T-helper 2 cell (primary cell): ENCODE measurements around the gene ZNF500.
"Not testable (repeated sequence)": the region's sequence is repeated elsewhere in the genome, so short reads cannot be mapped to it uniquely, and the experiment has no call there.

Experiments used
- DNase-seq, 5 experiments: peaks; one replicate each; pipeline versions ENCODE4 v3.0.0 to v3.0.0-alpha.2; 2012 to 2022

The ZNF500 gene

DNA sequence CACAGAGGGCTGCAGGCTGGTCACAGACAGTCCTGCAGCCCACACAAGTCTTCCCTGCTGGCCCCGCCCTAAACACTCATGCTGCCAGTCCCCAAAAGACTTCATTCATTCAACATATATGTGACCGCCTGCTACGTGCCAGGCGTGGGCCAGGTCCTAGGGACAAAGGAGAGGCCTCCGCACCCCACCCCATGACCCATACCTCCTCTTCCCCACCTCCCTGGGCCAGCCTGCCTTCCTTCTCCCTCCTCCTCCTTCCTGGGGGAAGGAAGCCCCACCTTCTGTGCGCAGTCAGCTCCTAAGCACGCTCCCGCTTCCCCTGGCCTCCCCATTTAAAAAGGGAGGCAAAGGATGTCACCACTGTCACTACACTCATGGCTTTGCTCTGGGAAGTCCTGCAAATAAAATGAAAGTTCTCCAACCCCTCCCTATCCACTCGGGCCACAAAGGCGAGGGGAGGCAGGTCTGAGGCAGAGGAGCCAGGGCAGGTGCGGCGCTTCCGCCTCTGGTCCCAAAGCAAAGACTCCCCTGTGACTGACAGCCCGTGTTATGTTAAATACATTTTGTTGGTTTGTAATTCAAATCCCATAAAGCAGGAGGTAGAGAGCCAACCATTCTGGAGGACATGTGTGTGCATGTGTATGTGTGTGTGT, 23.6 kb downstream of the ZNF500 start:
- no peak for DNase-seq

DNA sequence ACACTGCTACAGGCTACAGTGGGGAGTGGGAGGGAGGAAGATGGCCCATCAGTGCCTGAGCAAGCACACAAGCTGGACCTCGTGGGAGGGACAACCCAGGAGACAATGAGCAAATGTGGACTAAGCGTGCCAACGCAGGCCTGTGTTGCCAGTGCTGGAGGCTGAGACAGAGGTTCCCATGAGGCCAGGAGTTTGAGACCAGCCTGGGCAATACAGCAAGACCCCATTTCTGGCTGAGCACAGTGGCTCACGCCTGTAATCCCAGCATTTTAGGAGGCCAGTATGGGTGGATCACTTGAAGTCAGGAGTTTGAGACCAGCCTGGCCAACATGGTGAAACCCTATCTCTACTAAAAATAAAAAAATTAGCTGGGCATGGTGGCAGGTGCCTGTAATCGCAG, 28.6 kb downstream of the ZNF500 start:
- not testable (repeated sequence) for DNase-seq

DNA sequence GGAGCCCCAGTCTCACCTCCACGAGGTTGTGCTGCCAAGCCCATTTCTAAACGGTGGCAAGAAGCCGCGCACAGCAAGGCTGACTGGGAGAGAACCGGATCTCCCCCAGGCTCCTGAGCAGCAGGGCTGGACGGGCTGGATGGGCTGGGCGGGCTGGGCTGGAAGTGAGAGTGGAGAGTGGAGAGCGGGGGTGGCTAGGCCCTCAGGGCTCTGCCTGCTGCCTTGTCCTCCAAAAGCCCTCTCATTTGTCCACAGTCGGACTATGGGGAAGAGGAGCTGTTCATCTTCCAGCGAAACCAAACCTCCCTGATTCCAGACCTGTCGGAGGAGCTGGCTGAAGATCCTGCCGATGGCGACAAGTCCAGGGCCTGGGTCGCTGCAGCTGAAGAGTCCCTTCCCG, 29.4 kb downstream of the ZNF500 start:
- no peak for DNase-seq

DNA sequence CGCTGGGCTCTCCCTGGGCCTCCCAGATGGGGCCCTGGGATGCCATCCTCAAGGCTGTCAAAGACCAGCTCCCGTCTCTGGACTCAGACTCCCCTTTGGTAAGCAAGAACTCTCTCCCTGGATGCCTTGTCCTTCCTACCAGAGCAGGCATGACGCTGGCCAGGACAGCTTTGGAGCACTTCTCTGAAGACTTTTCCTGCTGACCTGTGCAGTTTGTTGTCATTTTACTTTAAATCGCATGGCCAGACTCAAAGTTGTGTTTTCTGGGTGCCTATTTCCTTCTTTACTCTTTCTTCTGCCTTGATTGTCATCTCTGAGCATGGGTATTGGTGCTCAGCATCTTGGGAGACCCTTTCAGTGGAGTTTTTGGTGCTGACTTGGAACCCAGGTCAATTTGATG, 30.4 kb downstream of the ZNF500 start:
- no peak for DNase-seq

DNA sequence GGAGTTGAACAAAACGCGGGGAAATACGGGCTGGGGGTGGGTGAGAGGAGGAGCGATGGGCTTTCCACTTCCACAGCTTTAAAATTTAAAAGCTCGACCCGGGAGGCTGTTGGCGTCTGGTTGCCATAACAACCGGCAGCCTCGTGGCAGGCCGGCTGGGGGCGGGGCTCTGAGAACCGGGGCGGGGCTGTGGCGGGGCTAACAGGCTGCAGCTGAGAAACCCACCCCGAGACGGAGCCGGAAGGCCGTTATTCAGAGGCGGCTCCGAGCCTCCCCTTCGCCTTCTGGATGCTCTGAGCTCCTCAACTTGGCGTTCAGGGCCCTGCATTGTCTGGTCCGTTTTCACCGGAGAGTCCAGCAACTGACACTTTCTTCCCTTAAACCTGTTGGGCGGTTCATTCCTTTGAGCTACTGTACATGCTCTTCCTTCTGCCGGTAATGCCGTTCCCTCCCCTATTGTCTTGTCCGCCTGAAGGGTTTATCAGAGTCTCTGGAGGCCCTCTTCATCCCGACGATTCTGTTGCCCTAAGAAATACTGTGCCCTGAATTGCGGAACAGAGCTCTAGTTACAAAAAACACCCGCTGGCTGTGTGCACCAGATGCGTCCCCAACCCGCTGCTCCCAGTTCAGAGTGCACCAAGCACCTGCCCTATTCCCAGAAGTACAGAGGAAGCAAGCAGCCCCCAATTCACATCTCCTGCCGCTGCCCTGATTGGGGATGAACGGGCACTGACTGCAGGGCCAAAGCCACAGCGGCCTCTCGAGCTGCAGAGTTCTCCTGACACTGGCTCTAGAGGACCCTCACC, 32.0 kb downstream of the ZNF500 start:
- DNase-seq, result peak; percentile 86 to 93 (median 89)

DNA sequence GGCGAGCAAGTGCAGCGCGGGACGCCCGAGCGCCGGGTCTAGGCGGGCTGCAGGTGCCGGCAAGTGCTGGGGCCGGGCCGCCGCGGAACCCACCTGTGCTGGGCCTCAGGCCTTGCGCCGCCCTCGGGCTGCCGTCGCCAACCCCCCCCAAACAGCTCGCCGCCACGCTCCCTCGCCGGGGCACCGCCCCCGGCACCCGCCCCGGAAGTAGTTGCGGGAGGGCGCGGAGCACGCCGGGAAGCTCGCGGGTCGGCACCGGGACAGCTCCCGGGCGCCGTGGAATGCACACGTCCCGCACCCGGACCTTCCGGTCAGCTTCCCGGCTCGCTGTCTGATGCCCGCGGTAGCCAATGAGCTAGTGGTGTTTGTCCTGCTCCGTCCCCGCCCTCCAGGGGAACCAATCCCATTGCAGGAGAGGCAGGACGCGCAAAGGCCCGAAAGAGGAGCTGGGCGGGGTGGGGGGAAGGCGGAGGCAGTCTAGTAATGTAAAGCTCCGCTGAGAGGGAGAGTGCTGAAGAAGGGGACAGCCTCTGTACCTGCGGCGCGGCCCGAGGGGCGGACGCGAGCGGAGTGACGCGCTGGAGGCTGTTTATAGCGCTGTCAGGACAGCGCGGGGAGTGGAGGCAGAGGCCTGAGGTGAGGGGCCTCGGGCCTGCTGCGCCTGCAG, 32.8 kb downstream of the ZNF500 start, which contains the start of the genes ANKS3 and DNAAF8:
Gene ANKS3 (minus strand): TSS at position 209 of the 667 bp plus-strand sequence. CDS start 4,122 bp downstream, outside the sequence.
Gene DNAAF8 (plus strand): TSS at position 475 of the 667 bp plus-strand sequence. CDS start 1,978 bp downstream, outside the sequence.
- peak; percentile 69 to 82 (median 73) for DNase-seq

DNA sequence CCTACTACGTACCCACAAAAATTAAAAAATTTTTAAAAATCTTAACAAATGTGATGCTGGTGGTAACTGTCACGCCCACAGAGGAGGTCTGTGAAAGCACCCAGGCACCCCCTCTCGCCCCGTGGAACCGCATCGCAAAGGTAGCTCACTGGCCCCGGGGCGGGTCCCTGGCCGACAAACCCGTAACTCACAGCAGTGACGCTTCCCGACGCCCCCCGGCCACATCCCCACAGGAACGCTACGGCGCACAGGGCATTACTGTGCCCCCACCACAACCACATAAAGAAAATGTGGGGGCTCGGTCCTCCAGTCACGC, 33.3 kb downstream of the ZNF500 start:
- DNase-seq, result peak in 3 of 5 experiments; percentile 9 to 33 (median 27)

DNA sequence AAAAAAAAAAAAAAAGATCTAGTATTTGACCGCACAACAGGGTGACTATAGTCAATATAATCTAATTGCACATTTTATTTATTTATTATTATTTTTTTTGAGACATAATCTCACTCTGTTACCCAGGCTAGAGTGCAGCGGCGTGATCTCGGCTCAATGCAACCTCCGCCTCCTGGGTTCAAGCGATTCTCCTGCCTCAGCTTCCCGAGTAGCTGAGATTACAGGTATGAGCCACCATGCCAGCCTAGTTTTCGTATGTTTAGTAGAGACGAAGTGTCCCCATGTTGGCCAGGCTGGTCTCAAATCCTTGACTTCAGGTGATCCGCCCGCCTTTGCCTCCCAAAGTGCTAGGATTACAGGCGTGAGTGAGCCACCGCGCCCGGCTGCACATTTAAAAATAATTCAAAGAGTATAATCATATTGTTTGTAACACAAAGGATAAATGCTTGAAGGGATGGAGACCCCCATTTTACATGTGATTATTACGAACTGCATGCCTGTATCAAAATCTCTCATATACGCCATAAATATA, 33.7 kb downstream of the ZNF500 start:
- no peak for DNase-seq

DNA sequence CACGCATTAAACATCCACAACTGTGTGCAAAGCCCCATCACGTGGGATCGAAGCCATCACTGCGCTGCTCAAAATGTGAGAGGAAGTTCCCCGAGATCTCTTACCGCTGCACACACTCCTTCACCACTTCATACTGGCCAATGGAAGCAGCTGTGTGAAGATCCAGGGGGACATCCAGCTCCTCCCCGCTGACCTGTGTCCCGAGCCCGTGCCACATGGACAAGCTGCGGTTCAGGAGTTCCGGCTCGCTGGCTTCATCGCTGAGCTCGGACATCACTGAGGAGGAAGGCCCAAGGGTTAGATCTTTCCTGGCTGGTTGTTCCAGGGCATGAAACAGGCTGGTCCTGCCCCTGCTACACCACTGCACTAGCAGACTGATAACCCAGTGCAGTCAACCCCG, 37.1 kb downstream of the ZNF500 start:
- no peak for DNase-seq

DNA sequence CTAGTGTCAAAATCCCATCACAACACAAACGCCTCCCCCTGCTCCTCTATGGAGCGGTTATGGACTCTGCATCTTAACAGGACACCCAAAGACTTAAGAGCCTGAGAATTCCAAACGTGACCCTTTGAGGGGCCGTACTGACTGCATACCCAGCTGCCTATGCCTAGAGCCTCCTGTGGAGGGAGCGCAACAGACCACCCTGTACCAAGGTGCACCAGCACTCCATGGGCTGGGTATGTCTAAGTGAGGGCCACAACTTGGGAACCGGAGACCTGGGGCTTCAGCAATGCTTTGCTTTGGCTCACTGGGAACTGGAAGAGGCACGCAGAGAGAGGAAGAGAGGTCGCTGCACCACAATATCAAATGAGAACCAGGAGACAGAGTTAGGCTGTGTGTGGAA, 38.3 kb downstream of the ZNF500 start:
- DNase-seq, result no peak

DNA sequence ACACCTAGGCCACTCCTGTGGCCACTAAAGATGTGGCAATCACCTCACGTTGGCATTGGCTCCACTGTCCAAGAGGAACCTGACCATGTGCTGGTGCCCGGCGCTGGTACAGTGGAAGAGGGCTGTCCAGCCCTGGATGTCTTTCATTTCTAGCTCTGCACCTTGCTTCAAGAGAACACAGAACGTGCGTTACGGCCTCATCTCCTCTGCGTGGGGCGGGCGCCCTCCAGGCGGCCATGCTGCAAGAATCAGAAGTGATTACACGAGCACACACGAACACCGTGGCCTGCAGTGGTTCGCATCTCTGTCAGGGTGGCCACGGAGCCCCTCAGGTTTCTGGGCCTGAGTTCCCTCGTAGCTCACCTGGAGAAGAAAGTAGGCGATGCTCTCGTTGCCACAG, 40.3 kb downstream of the ZNF500 start:
- DNase-seq, result no peak

DNA sequence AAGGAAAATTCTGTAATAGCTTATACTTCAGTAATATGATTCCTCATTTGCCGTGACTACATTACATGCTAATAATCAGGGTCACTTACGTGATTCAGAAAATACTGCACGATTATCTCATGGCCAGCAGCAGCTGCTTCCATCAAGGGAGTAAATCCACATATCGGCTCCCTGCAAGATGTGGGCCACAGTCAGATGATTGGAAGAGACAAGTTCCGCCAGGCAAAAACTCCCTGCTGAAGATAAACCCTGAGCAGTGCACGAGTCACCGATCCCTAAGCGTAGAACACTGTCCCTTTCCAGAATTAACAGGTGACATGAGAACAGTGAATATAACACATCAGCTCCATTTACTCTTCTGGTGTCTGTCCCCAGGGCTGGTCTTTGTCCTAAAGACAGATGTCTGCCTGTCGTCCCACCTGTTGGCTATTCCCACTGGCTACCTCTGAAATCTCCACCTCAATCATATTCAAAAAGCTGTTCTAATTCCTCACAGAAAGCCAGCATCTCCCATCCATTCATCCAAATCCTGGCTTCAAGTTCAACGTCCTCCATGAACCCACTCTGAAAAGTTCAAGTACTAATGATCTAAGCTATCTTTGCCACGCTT, 42.2 kb downstream of the ZNF500 start:
- DNase-seq, result no peak

DNA sequence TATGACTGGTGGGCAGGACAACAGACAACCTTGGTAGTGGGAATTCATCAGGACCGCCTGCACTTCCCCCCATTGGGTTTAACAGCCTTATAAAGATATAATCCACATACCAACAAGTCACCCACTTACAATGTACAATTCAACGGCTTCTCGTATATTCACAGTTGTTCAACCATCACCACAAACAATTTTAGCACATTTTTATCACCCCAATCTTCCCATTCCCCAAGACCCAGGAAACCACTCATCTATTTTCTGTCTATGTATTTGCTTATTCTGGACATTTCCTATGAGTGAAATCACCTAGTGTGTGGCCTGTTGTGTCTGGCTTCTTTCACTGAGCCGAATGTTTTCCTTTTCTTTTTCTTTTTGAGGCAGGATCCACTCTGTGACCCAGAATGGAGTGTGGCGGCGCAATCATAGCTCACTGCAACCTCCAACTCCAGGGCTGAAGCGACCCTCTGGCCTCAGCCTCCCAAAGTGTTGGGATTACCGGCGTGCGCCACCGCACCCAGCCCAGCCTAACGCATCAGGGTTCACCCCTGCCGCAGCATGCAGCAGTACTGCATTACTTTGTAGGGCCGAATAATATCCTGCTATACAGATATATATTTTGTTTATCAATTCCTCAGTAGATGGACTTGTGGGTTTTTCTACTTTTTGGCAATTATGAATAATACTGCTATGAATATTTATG, 43.7 kb downstream of the ZNF500 start:
- no peak for DNase-seq

DNA sequence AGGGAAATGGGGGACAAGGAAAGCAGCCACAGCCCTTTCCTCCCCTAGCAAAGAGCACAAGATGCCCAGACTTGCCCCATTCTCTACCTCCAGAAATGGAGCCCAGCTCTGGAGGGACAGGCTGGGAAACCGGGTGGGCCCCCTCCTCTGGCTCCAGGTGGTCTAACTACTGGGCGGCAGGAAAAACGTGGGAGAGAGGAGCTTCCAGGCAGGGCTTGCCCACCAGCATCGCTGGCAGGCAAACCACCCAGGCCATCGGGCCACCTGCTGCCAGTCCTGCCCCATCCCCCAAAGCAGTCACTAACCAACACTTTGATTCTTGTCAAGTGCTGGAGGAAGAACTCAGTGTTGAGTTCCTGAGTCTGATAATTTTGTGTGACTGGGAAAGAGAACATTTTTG, 48.5 kb downstream of the ZNF500 start:
- DNase-seq, result no peak

DNA sequence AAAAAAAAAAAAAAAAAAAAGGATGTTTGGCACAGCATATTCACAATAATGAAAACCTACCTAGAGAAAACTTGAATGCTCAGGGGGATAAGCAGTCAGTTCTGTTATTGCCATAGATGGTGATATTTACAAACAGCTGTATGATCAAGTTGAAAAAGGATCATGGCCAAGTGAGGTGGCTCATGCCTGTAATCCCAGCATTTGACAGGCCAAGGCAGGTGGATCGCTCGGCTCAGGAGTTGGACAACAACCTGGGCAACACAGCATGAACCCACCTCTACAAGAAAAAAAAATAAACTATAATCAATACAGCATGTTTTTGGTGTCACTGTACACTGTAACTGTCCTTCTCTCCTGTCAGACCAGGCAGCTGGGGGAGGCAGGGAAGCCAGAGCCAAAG, 52.0 kb downstream of the ZNF500 start:
- no peak for DNase-seq

DNA sequence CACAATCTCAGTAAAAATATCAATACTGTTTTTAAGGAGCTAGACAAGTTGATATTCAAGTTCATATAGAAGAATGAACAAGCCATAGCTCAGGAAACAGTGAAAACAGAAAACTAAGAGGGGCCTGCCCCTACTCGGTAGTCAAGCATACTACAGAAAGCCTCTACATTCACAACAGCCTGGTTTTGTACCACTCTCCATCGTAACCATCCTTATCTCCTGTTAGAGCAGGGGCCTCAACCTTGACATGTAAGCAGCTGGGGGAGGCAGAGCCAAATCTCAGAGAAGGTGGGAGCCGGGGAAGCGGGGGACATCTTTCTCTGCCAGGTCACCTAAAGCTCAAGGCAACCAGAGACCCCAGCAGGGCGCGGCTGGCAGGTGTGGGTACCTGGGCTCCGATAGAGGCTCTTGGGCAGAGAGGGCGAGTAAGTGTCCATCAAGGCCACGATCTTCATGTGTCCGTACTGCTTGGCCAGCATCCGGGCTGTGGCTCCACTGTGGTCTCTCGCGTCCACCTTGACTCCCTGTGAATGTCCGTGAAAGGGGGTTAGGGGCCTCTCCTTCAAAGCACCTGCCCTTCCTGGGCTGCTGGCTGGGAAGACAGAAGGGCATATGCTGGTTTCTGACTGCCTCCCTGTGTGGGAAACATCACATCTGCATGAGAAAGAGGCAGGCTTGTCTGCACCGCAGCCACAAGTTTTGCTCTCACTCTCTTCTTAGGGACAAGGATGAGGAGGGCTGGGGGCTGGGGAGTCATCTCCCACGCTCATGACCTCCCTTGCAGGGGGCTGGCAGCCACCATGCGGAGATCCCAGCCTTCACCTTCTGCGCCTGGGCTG, 53.1 kb downstream of the ZNF500 start:
- no peak for DNase-seq

DNA sequence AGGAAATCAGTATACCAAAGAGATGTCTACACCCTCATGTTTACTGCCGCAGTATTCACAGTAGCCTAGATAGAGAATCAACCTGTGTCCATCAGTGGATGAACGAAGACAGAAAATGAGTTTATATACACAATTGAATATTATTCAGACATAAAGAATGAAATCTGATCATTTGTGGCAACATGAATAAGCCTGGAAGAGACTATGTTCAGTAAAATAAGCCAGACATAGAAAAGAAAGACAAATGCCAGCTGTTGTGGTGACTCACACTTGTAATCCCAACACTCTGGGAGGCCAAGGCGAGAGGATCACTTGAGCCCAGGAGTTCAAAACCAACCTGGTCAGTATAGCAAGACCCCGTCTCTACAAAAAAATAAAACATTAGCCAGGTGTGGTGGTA, 57.5 kb downstream of the ZNF500 start:
- DNase-seq, result no peak

DNA sequence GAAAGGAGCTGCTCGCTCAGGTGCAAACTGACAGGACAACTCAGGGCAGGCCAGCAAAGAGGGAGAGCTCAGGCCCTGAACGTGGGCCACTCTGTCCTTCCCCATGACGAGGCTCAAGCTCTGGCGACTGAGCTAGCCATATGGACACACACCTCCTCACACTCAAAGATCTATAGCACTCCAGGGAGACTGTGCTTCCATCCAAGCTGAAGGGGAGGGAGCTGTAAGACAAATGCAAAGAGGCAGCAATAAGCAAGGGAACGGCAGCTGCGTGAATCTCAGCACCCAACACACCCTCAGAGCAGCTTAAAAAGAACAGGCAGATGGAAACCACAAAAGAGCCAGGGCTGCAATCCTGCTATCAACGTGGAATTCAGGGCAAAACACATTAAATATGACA, 60.1 kb downstream of the ZNF500 start:
- DNase-seq, result no peak

DNA sequence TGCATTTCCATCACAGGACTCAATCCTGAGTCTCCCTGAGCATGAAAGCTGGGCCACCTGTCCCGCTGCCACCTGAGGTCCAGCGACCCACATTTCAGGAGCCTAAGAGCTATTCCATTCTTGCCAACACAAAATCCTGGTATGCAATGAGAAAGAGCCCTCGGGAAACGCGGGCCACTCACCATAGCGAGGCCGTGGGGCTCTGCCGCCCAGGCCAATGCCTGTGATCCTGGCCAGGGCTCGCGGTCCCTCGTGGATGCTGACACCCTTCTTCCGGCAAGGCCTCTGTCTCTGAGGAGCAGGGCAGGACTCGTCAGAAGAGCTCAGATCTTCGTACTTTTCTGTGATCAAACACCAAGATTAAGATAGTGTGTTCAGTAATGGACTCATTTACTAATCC, 62.0 kb downstream of the ZNF500 start:
- DNase-seq, result no peak

DNA sequence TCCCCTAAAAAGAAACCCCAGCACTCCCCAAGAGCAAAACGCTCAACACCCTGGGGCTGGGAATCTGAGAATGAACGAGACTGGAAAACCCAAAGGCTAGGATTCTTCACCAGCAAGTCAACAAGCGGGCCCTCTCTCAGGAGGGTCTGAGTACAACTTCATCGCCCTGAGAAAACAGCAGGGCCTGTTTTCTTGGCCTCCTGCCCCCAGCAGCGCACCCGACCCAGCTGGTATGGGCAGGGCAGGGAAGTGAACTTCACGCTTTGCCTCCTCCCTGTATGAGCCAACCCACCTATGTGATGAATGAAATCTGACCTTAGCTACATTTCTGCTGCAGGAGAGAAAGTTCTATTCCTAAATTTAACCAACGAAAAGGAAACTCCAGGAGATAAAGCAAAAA, 62.5 kb downstream of the ZNF500 start:
- no peak for DNase-seq

DNA sequence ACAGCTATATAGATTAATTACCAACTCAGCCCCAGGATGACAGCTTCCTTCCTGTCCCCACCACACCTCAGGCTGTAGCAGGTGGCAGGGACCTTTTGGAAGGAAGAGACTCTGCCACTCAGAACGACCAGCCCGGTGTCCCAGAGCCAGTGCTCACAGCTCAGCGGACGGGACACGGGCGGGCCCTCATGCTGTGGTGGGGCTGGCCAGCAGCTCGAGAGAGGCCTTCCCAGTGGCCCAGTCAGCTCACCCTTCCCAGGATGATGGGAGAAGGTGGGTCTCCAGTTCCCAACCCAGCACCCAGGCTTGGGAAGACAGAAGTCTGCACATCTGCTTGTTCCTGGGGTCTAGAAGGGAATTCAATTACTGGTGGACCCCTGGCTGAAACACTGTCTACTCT, 63.1 kb downstream of the ZNF500 start:
- no peak for DNase-seq

DNA sequence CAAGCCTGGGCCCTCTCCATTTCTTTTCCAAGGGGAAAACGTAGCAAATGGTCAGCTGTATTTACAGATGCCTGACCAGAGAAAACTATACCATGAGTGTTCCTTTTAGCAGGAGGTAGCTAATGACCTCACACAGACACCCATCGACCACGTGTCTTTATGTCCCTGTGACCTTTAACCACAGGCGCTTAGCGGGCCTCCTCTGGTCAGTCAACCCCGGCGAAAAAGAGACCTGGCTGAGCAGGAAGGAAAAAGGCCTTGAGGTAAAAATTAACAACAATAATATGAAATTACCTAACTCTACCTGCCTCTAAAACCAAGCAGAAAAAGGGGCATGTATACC, 64.5 kb downstream of the ZNF500 start:
- DNase-seq, result no peak
